ENCODE results near the gene HDAC11.
"Not testable (repeated sequence)": the region's sequence is repeated elsewhere in the genome, so short reads cannot be mapped to it uniquely, and the experiment has no call there.

HDAC11 gene, protein sequence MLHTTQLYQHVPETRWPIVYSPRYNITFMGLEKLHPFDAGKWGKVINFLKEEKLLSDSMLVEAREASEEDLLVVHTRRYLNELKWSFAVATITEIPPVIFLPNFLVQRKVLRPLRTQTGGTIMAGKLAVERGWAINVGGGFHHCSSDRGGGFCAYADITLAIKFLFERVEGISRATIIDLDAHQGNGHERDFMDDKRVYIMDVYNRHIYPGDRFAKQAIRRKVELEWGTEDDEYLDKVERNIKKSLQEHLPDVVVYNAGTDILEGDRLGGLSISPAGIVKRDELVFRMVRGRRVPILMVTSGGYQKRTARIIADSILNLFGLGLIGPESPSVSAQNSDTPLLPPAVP

DNA sequence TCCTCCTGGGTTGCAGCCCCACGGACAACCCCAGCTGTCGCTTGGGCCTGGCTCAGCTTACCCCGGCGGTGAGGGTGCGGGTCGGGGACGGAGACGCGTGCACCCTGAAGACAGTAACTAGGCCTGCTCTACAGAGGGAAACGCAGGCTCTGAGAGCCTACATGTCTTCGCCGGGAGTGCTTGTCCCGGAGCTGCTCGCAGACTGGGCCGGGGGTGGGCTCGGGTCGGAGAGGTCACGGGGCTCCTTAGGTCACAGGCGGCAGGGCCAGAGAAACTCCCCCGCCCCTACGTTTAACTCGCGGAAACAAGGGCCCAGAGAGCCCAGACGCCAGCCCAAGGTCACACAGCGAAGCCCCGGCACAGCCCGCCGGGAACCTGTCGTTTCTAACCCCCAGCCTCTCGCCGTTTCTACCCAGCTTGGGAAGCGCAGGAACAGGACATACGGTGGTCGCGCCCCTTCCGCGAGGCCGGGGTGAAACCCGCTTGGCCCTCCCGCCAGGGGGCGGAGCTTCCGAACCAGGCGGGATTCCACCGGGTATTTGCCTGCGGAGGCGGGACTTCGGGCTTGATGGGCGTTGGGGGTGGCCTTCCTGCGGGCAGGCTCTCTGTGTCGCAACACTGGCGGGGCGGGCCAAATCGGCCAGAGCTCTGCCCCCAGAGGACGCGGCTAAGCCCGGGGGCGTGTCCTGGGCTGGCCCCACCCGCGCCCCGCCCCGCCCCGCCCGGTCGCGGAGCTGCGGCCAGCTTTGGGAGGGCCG is at the start of gene HDAC11:
HDAC11 (plus strand) TSS at position 725 of the 758 bp plus-strand sequence. CDS start 42 bp downstream, outside the sequence.
- peak; percentile 93 for DNase-seq (ENCODE audit: extremely low read depth, low read depth)
- TF ChIP-seq, protein P1, sequence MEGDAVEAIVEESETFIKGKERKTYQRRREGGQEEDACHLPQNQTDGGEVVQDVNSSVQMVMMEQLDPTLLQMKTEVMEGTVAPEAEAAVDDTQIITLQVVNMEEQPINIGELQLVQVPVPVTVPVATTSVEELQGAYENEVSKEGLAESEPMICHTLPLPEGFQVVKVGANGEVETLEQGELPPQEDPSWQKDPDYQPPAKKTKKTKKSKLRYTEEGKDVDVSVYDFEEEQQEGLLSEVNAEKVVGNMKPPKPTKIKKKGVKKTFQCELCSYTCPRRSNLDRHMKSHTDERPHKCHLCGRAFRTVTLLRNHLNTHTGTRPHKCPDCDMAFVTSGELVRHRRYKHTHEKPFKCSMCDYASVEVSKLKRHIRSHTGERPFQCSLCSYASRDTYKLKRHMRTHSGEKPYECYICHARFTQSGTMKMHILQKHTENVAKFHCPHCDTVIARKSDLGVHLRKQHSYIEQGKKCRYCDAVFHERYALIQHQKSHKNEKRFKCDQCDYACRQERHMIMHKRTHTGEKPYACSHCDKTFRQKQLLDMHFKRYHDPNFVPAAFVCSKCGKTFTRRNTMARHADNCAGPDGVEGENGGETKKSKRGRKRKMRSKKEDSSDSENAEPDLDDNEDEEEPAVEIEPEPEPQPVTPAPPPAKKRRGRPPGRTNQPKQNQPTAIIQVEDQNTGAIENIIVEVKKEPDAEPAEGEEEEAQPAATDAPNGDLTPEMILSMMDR (IDR thresholded peaks at IDR 0.05; ENCODE audit: low read depth, low read length): no peak; the same call in 1 of the 2 replicates

DNA sequence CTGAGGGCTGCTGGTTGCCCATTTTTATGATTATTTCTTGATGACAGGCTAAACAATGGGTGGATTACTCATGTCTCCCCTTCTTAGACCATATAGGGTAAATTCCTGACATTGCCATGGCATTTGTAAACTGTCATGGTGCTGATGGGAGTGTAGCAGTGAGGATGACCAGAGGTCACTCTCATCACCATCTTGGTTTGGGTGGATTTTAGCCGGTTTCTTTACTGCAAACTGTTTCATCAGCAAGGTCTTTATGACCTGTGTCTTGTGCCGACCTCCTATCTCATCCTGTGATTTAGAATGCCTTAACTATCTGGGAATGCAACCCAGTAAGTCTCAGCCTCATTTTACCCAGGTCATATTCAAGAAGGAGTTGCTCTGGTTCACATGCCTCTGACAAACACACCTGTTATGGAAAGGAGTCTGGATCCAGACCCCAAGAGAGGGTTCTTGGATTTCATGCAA is 49.7 kb upstream of the HDAC11 start:
- DNase-seq (ENCODE audit: extremely low read depth, low read depth): not testable (repeated sequence)

DNA sequence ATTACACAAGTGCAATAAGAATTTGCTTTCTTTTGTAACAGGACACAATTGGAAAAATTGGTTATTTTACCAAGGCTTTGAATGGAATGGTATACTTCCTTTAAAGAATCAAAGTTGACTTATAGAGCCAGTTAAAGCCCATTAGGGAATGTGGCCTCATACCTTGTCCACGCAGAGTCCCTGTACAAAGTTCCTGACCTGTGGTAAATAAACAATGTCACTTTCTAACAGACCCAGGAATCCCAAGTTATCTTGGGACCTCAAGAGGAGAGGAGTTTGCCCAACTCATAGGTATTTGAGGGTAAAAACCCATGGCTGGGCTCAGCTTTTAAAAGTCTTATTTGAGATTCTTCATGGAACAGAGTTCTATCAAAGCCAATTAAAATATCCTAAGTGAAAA is 48.0 kb upstream of the HDAC11 start:
- TF ChIP-seq, protein P1 (IDR thresholded peaks at IDR 0.05; ENCODE audit: low read depth, low read length): no peak
- DNase-seq (ENCODE audit: extremely low read depth, low read depth): no peak

DNA sequence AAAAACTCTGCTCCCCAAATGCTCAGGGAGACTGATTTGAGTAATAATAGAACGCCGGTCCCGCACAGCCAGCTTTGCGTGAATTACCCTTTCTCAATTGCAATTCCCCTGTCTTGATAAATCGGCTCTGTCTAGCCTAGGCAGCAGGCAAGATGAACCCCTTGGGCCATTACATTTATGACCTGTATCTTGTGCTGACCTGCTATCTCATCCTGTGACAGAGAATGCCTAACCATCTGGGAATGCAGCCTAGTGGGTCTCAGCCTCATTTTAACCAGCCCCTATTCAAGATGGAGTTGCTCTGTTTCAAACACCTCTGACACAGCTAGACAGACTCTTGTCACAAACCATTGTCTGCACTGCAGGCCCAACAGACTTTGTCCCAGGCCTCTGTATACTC is 46.2 kb upstream of the HDAC11 start:
- TF ChIP-seq, protein P1 (IDR thresholded peaks at IDR 0.05; ENCODE audit: low read depth, low read length): no peak
- DNase-seq (ENCODE audit: extremely low read depth, low read depth): no peak

DNA sequence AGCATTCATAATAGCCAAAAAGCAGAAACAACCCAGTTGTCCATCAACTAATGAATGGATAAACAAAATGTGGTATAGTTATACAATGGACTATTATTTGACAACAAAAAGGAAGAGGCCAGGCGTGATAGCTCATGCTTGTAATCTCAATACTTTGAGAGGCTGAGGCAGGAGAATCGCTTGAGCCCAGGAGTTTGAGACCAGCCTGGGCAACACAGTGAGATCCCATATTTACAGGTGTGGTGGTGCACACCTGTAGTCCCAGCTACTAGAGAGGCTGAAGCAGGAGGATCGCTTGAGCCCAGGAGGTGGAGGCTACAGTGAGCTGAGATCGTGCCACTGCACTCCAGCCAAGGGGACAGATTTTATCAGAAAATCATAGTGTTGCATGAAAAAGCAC is 43.9 kb upstream of the HDAC11 start:
- DNase-seq (ENCODE audit: extremely low read depth, low read depth): not testable (repeated sequence)

DNA sequence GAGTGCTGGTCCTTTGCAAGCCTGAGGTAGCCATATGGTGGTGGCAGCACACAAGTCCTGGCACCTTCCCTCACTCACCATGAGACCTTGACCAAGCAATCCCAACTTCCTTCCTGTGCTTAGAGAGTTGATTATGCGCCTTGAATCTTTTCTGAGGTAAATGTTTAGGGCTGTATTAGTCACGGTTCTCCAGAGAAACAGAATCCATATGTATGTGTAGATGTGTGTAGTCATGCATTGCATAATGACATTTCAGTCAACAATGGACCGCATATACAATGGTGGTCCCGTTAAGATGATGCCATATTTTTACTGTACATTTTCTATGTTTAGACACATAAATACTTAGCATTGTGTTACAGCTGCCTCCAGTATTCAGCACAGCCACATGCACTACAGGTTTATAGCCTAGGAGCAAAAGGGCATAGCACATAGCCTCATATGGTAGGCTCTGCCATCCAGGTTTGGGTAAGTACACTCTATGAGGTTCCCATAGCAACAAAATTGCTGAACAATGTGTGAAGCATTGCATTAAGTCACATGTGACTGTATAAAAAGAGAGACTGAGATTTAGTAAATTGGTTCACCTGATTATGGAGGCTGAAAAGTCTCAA is 39.8 kb upstream of the HDAC11 start:
- no peak for DNase-seq (ENCODE audit: extremely low read depth, low read depth)
- TF ChIP-seq, protein P1 (IDR thresholded peaks at IDR 0.05; ENCODE audit: low read depth, low read length): no peak

DNA sequence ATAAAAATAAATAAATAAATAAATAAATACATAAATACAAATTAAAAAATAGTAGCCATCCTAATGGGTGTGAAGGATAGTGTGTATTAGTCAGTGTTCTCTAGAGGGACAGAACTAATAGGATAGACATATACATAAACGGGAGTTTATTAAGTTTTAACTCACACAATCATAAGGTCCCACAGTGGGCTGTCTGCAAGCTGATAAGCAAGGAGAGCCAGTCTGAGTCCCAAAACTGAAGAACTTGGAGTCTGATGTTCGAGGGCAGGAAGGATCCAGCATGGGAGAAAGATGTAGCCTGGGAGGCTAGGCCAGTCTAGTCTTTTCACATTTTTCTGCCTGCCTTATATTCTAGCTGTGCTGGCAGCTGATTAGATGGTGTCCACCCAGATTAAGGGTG is 37.2 kb upstream of the HDAC11 start:
- DNase-seq (ENCODE audit: extremely low read depth, low read depth): not testable (repeated sequence)

DNA sequence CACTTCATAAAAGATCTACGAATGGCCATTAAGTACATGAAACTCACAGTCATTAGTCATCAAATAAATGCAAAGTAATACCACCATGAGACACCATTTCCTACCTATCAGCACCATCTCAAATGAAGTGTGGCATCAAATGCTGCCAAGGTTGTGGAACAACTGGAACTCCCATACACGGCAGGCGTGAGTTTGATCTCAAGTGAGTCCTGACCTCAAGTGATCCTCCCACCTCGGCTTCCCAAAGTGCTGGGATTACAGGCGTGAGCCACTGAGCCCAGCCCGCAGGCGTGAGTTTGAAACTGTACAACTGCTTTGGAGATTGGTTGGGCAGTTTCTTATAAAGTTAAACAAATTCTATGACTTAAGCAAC is 28.8 kb upstream of the HDAC11 start:
- DNase-seq (ENCODE audit: extremely low read depth, low read depth): no peak
- TF ChIP-seq, protein P1 (IDR thresholded peaks at IDR 0.05; ENCODE audit: low read depth, low read length): no peak

All from AG09319 (cell line).